ENCODE data around the gene RDH13. TPM values are rescaled to one million over a fixed set of nuclear protein-coding genes. Genes with fewer than 3 reads are reported as not detected.

Gene RDH13
- total and polyA plus RNA-seq, 10 of the 15 experiments (the other 5 are each of a cell fraction or from before 2014, with no cell fraction given), result 1.3 to 11.6 (median 8.9) TPM

- intact Hi-C loops (cut with micrococcal nuclease; ENCODE audit: unreplicated experiment), result no loop called here
- Histone ChIP-seq H3K27ac (ENCODE audit: control insufficient read depth, insufficient read depth) (no peak overlapping the region), H3K4me1 (ENCODE audit: control insufficient read depth, insufficient read depth, low read length) (peaks cover 3% of the 10 kb centered on the region), H3K4me3 (no peak overlapping the region), H3K27me3 (replicated peaks in 1 of 2; ENCODE audit: control insufficient read depth in 2 of 2, insufficient read depth in 2 of 2, low read length in 1 of 2) (no peaks in the 10 kb centered on the region; a peak in 1 of 4 replicates), H3K4me2 (ENCODE audit: control insufficient read depth, insufficient read depth) (no peak overlapping the region), H3K79me2 (ENCODE audit: control insufficient read depth, insufficient read depth, low read length) (no peaks in the 10 kb centered on the region), H4K20me1 (ENCODE audit: control insufficient read depth, insufficient read depth) (no peaks in the 10 kb centered on the region), H3K9me3 (replicated peaks; ENCODE audit: control insufficient read depth, insufficient read depth, low read length) (no peaks in the 10 kb centered on the region), H2AFZ (ENCODE audit: control insufficient read depth, low read depth, low read length) (no peak overlapping the region), H3K36me3 (ENCODE audit: control insufficient read depth in 2 of 2, insufficient read depth in 2 of 2, low read length in 1 of 2) (no peaks in the 10 kb centered on the region), H3K9ac (ENCODE audit: control insufficient read depth, insufficient read depth, low read length) (no peak overlapping the region)
- DNase-seq (ENCODE audit: low read depth, low spot score), result no peak
- ChIA-PET SMC1A (ENCODE audit: uncharacterized antibody, unreplicated experiment) (interaction anchor here (0.7 kb wide), 1 partner anchor 18 kb away, joined by 3 read pairs; no protein-coding TSS in a partner anchor), POLR2A (interaction anchor here (0.6 kb wide), 1 partner anchor 73 kb away, joined by 3 read pairs; no protein-coding TSS in a partner anchor), CTCF (no interaction called here), RAD21 (ENCODE audit: unreplicated experiment) (interaction anchor here (0.6 kb wide), 1 partner anchor 513 kb away, joined by 3 read pairs; no protein-coding TSS in a partner anchor)
- in situ Hi-C loops (cut with MboI), result no loop called here
- no peak for FAIRE-seq
- 58% methylated on average over 9 of the region's 10 CpGs for WGBS (ENCODE audit: insufficient coverage, insufficient replicate concordance, low lambda C conversion rate, missing lambda C conversion rate)
- no peak for ATAC-seq
- BruUV-seq (replicated peaks), result no TSS peak
- TF ChIP-seq CHD1 (IDR thresholded peaks at IDR 0.05; ENCODE audit: low read depth, low read length) (no peak), JUND (IDR thresholded peaks at IDR 0.05; ENCODE audit: low read depth, low read length) (no peak), ZNF24 (IDR thresholded peaks at IDR 0.05) (no peak), ZNF687 (IDR thresholded peaks at IDR 0.05) (no peak), DPF2 (IDR thresholded peaks at IDR 0.05) (no peak), IKZF1 (conservative IDR thresholded peaks at IDR 0.05) (no peak), HDAC6 (IDR thresholded peaks at IDR 0.05; ENCODE audit: unreplicated experiment) (no peak), SUZ12 (IDR thresholded peaks at IDR 0.05; ENCODE audit: unreplicated experiment) (no peak), MAX (IDR thresholded peaks at IDR 0.05; ENCODE audit: low read depth, low read length) (no peak), IRF4 (IDR thresholded peaks at IDR 0.05; ENCODE audit: low read depth, low read length) (no peak), NFYB (IDR thresholded peaks at IDR 0.05; ENCODE audit: insufficient read depth, low read depth, low read length) (no peak), NFIC (IDR thresholded peaks at IDR 0.05; ENCODE audit: low read depth, low read length) (no peak), PBX3 (IDR thresholded peaks at IDR 0.05; ENCODE audit: insufficient replicate concordance, low read depth, low read length) (no peak), ZNF207 (IDR thresholded peaks at IDR 0.05; ENCODE audit: borderline replicate concordance) (no peak), EP300 (IDR thresholded peaks at IDR 0.05; ENCODE audit: borderline replicate concordance in 1 of 2, control insufficient read depth in 1 of 2, low read depth in 2 of 2, low read length in 2 of 2) (no peak), PAX8 (IDR thresholded peaks at IDR 0.05) (no peak)
- TF ChIP-seq, protein P1, sequence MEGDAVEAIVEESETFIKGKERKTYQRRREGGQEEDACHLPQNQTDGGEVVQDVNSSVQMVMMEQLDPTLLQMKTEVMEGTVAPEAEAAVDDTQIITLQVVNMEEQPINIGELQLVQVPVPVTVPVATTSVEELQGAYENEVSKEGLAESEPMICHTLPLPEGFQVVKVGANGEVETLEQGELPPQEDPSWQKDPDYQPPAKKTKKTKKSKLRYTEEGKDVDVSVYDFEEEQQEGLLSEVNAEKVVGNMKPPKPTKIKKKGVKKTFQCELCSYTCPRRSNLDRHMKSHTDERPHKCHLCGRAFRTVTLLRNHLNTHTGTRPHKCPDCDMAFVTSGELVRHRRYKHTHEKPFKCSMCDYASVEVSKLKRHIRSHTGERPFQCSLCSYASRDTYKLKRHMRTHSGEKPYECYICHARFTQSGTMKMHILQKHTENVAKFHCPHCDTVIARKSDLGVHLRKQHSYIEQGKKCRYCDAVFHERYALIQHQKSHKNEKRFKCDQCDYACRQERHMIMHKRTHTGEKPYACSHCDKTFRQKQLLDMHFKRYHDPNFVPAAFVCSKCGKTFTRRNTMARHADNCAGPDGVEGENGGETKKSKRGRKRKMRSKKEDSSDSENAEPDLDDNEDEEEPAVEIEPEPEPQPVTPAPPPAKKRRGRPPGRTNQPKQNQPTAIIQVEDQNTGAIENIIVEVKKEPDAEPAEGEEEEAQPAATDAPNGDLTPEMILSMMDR (IDR thresholded peaks at IDR 0.05 in 2 of 3, conservative IDR thresholded peaks at IDR 0.05 in 1 of 3; ENCODE audit: control insufficient read depth in 2 of 3, extremely low read depth in 1 of 3, insufficient read depth in 1 of 3, low read depth in 3 of 3, low read length in 3 of 3), result no peak
These were observed 7.6 kb upstream of the RDH13 start for GRCh38 chr19:55070466-55071128.

All from GM12878 (cell line).